Neural progenitor cell (in vitro differentiated cells): ENCODE measurements around the gene AP1S1. TPM values are rescaled to one million over a fixed set of nuclear protein-coding genes. Genes with fewer than 3 reads are reported as not detected.

Experiments used
- DNase-seq: peaks from one replicate; pipeline ENCODE4 v3.0.0-alpha.2; 2016; ENCODE audit warnings: low spot score
- H2AFZ ChIP-seq: fragments of 200-600 bp; sonication (generic); replicated peaks from 2 replicates; pipeline ENCODE4 v1.6.1; 2016; ENCODE audit warnings: antibody characterized with exemption
- H3F3A ChIP-seq: fragments of 200-600 bp; sonication (generic); 2 replicates; pipeline ENCODE4 v1.6.1; 2016; ENCODE audit warnings: antibody characterized with exemption, low read depth
- H3K27ac ChIP-seq: fragments of 200-600 bp; sonication (generic); 2 replicates; pipeline ENCODE4 v1.5.1; 2016; ENCODE audit warnings: mild to moderate bottlenecking
- H3K27me3 ChIP-seq: fragments of 200-600 bp; sonication (generic); 2 replicates; pipeline ENCODE4 v1.6.1; 2016; ENCODE audit warnings: mild to moderate bottlenecking, moderate library complexity
- H3K36me3 ChIP-seq: fragments of 200-600 bp; sonication (generic); 2 replicates; pipeline ENCODE4 v1.5.1; 2016
- H3K4me1 ChIP-seq: fragments of 200-600 bp; sonication (generic); 2 replicates; pipeline ENCODE4 v1.6.1; 2016; ENCODE audit warnings: mixed run types
- H3K4me2 ChIP-seq: fragments of 200-600 bp; sonication (generic); 2 replicates; pipeline ENCODE4 v1.6.1; 2016
- H3K4me3 ChIP-seq: fragments of 200-600 bp; sonication (generic); 2 replicates; pipeline ENCODE4 v1.5.1; 2016
- H3K79me2 ChIP-seq: fragments of 200-600 bp; sonication (generic); 2 replicates; pipeline ENCODE4 v1.6.1; 2016; ENCODE audit warnings: low read depth
- H3K9ac ChIP-seq: fragments of 200-600 bp; sonication (generic); 2 replicates; pipeline ENCODE4 v1.6.1; 2016
- H3K9me3 ChIP-seq: fragments of 200-600 bp; sonication (generic); 2 replicates; pipeline ENCODE4 v1.5.1; 2016; ENCODE audit warnings: low read depth
- H4K20me1 ChIP-seq: fragments of 200-600 bp; sonication (generic); 2 replicates; pipeline ENCODE4 v1.6.1; 2016; ENCODE audit warnings: low read depth
- H3K27ac Mint-ChIP-seq: 3 replicates; pipeline ENCODE4 v1.8.0; 2021; ENCODE audit warnings: mixed read lengths
- H3K27me3 Mint-ChIP-seq: 2 replicates; pipeline ENCODE4 v1.8.0; 2022; ENCODE audit warnings: low read depth, mild to moderate bottlenecking, inconsistent platforms, moderate library complexity, mixed read lengths; ENCODE audit not compliant: insufficient read depth
- H3K36me3 Mint-ChIP-seq: 3 replicates; pipeline ENCODE4 v1.8.0; 2021; ENCODE audit warnings: mixed read lengths
- H3K4me1 Mint-ChIP-seq: 3 replicates; pipeline ENCODE4 v1.8.0; 2021; ENCODE audit warnings: mixed read lengths
- H3K4me3 Mint-ChIP-seq: 3 replicates; pipeline ENCODE4 v1.8.0; 2021; ENCODE audit warnings: mild to moderate bottlenecking, moderate library complexity, mixed read lengths
- H3K9me3 Mint-ChIP-seq: 3 replicates; pipeline ENCODE4 v1.8.0; 2020; ENCODE audit warnings: mixed read lengths
- EZH2 ChIP-seq: fragments of 200-600 bp; sonication (generic); IDR thresholded peaks from 2 replicates; pipeline ENCODE4 v1.6.1; 2017; ENCODE audit warnings: antibody characterized with exemption, mild to moderate bottlenecking, moderate library complexity
- EZH2phosphoT487 ChIP-seq: fragments of 200-600 bp; sonication (generic); IDR thresholded peaks from 2 replicates; pipeline ENCODE4 v1.6.1; 2017; ENCODE audit warnings: antibody characterized with exemption
- total RNA-seq: library from RNA; depleted of rRNA; stranded (reverse); fragments of >200 nt; gene quantifications from 2 replicates; pipeline ENCODE4 v1.2.3, GENCODE V29; 2015; ENCODE audit warnings: low replicate concordance
- TF ChIP-seq, protein P1 (sequence below): fragments of 200-600 bp; sonication (generic); IDR thresholded peaks from 2 replicates; pipeline ENCODE4 v1.5.1; 2017; ENCODE audit warnings: antibody characterized with exemption, mild to moderate bottlenecking

Gene AP1S1
- total RNA-seq, 1 donor from 2014 or later, result 74.4 TPM

- H3K4me1 Mint-ChIP-seq, result peaks cover 42% of the 10 kb centered on the region
Observed at GRCh38 chr7:101164071-101164840, 10.0 kb downstream of the AP1S1 start.

GRCh38 chr7:101165075-101165957 is 11.0 kb downstream of the AP1S1 start, which contains the start of gene VGF:
VGF (minus strand) TSS chr7:101165569; CDS start chr7:101164843, 726 bp downstream.
- H2AFZ ChIP-seq, result no peak within 1 kb of the TSS

More at GRCh38 chr7:101164071-101164840, 10.0 kb downstream of the AP1S1 start:
- Mint-ChIP-seq H3K27ac (no peak overlapping the region), H3K27me3 (peaks cover 51% of the 10 kb centered on the region), H3K9me3 (no peaks in the 10 kb centered on the region), H3K36me3 (peaks cover 5% of the 10 kb centered on the region), H3K4me3 (peak overlapping the region; percentile 77)
- no peaks in the 10 kb centered on the region for H3K36me3 ChIP-seq
- no peaks in the 10 kb centered on the region for H3K79me2 ChIP-seq
- peak overlapping the region; percentile 84 for H3K4me2 ChIP-seq
- H3K9ac ChIP-seq, result no peak overlapping the region
- peaks cover 86% of the 10 kb centered on the region for H3K27me3 ChIP-seq
- H3F3A ChIP-seq, result peaks cover 36% of the 10 kb centered on the region
- H3K9me3 ChIP-seq, result no peaks in the 10 kb centered on the region
- TF ChIP-seq EZH2phosphoT487 (peak; percentile 95), EZH2 (peak; percentile 92)
- TF ChIP-seq, protein P1, sequence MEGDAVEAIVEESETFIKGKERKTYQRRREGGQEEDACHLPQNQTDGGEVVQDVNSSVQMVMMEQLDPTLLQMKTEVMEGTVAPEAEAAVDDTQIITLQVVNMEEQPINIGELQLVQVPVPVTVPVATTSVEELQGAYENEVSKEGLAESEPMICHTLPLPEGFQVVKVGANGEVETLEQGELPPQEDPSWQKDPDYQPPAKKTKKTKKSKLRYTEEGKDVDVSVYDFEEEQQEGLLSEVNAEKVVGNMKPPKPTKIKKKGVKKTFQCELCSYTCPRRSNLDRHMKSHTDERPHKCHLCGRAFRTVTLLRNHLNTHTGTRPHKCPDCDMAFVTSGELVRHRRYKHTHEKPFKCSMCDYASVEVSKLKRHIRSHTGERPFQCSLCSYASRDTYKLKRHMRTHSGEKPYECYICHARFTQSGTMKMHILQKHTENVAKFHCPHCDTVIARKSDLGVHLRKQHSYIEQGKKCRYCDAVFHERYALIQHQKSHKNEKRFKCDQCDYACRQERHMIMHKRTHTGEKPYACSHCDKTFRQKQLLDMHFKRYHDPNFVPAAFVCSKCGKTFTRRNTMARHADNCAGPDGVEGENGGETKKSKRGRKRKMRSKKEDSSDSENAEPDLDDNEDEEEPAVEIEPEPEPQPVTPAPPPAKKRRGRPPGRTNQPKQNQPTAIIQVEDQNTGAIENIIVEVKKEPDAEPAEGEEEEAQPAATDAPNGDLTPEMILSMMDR, result no peak
- no peak overlapping the region for H2AFZ ChIP-seq
- H4K20me1 ChIP-seq, result peaks cover 62% of the 10 kb centered on the region
- DNase-seq, result peak; percentile 89
- no peak overlapping the region for H3K27ac ChIP-seq
- peaks cover 41% of the 10 kb centered on the region for H3K4me1 ChIP-seq
- peak overlapping the region; percentile 51 for H3K4me3 ChIP-seq

GRCh38 chr7:101165958-101166647 is 11.8 kb downstream of the AP1S1 start:
- Histone ChIP-seq H3K9me3 (no peaks in the 10 kb centered on the region), H2AFZ (no peak overlapping the region), H4K20me1 (peaks cover 70% of the 10 kb centered on the region), H3K27ac (no peak overlapping the region), H3K79me2 (no peaks in the 10 kb centered on the region), H3K4me1 (peaks cover 46% of the 10 kb centered on the region), H3K27me3 (peaks cover 100% of the 10 kb centered on the region), H3K36me3 (no peaks in the 10 kb centered on the region), H3K4me3 (peak overlapping the region; percentile 33), H3F3A (peaks cover 35% of the 10 kb centered on the region), H3K4me2 (peak overlapping the region; percentile 69), H3K9ac (no peak overlapping the region)
- TF ChIP-seq, protein P1, result no peak
- no peak for TF ChIP-seq EZH2
- no peak for TF ChIP-seq EZH2phosphoT487
- H3K4me1 Mint-ChIP-seq, result peaks cover 59% of the 10 kb centered on the region
- H3K27ac Mint-ChIP-seq, result no peak overlapping the region
- no peaks in the 10 kb centered on the region for H3K9me3 Mint-ChIP-seq
- peak; percentile 53 for DNase-seq
- H3K36me3 Mint-ChIP-seq, result no peaks in the 10 kb centered on the region
- H3K4me3 Mint-ChIP-seq, result peak overlapping the region; percentile 77
- peaks cover 67% of the 10 kb centered on the region for H3K27me3 Mint-ChIP-seq

More at GRCh38 chr7:101165075-101165957, 11.0 kb downstream of the AP1S1 start, which contains the start of gene VGF:
- peaks cover 36% of the 10 kb centered on the region for H3F3A ChIP-seq
- H3K4me1 ChIP-seq, result peaks cover 45% of the 10 kb centered on the region
- no peaks in the 10 kb centered on the region for H3K36me3 ChIP-seq
- no peaks in the 10 kb centered on the region for H3K79me2 ChIP-seq
- Mint-ChIP-seq H3K4me3 (peak within 1 kb of the TSS; percentile 77), H3K4me1 (peaks cover 51% of the 10 kb centered on the region), H3K27me3 (peaks cover 60% of the 10 kb centered on the region), H3K36me3 (peaks cover under 1% of the 10 kb centered on the region), H3K9me3 (no peaks in the 10 kb centered on the region), H3K27ac (no peak within 1 kb of the TSS)
- peak within 1 kb of the TSS; percentile 51 for H3K4me3 ChIP-seq
- DNase-seq, result peak; percentile 99
- TF ChIP-seq, protein P1, result no peak
- TF ChIP-seq EZH2phosphoT487 (no peak), EZH2 (no peak)
- no peak within 1 kb of the TSS for H3K9ac ChIP-seq
- H3K27me3 ChIP-seq, result peaks cover 96% of the 10 kb centered on the region
- H3K27ac ChIP-seq, result no peak within 1 kb of the TSS
- peaks cover 67% of the 10 kb centered on the region for H4K20me1 ChIP-seq
- peak within 1 kb of the TSS; percentile 84 for H3K4me2 ChIP-seq
- no peaks in the 10 kb centered on the region for H3K9me3 ChIP-seq
